Prostate gland (tissue), 2 donors: Measurements from ENCODE around the gene GRK2. TPM values are rescaled to one million over a fixed set of nuclear protein-coding genes. Genes with fewer than 3 reads are reported as not detected.

Experiments used
- DNase-seq: peaks from one replicate; pipeline ENCODE4 v3.0.0-alpha.2; 2019; ENCODE audit warnings: low spot score
- H3K27ac ChIP-seq, 2 donors: fragments of 200-600 bp; sonication (generic); 2 replicates each; pipeline ENCODE4 v1.5.1; 2017 to 2019
- H3K27me3 ChIP-seq: fragments of 200-600 bp; sonication (generic); replicated peaks from 2 replicates; pipeline ENCODE4 v1.5.1; 2019; ENCODE audit not compliant: insufficient read depth
- H3K36me3 ChIP-seq, 2 donors: fragments of 200-600 bp; sonication (generic); 1 replicate in 1 of 2; 2 replicates in 1 of 2; pipeline versions ENCODE4 v1.5.1 to v1.8.1; 2017 to 2019
- H3K4me1 ChIP-seq: fragments of 200-600 bp; sonication (generic); replicated peaks from 2 replicates; pipeline ENCODE4 v1.5.1; 2019
- H3K4me3 ChIP-seq, 2 donors: fragments of 200-600 bp; sonication (generic); 2 replicates each; pipeline ENCODE4 v1.5.1; 2017 to 2019
- H3K9me3 ChIP-seq: fragments of 200-600 bp; sonication (generic); 2 replicates; pipeline ENCODE4 v1.5.1; 2017
- POLR2A ChIP-seq: fragments of 450-650 bp; IDR thresholded peaks from one replicate; pipeline ENCODE4 v1.6.1; 2016; ENCODE audit warnings: antibody characterized with exemption, mild to moderate bottlenecking
- POLR2AphosphoS5 ChIP-seq: sonication (generic); formaldehyde crosslinking; IDR thresholded peaks from one replicate; pipeline ENCODE4 v1.6.1; 2017; ENCODE audit warnings: antibody characterized with exemption
- WGBS: methylation state at CpG from one replicate; pipeline ENCODE4 v1.1.5; 2018; 5-methylcytosine and 5-hydroxymethylcytosine counted together
- intact Hi-C: fragments of 100-400 bp; cut with DNase I; formaldehyde crosslinking; loops from one replicate; pipeline ENCODE4 v1.14.2; 2022
- total RNA-seq, 2 donors: library from RNA; depleted of rRNA; stranded (reverse); fragments of >200 nt; gene quantifications; one replicate each; pipeline ENCODE4 v1.1.0, GENCODE V29; 2016
- TF ChIP-seq, protein P1 (sequence below), 4 experiments: fragments of 200-600 bp in 2 of 4; fragments of 450-650 bp in 2 of 4; sonication (generic) in 2 of 4; IDR thresholded peaks; 1 replicate in 3 of 4; 2 replicates in 1 of 4; pipeline ENCODE4 v1.5.1; 2016 to 2019; ENCODE audit warnings: antibody characterized with exemption in 4 of 4, mild to moderate bottlenecking in 2 of 4, moderate library complexity in 2 of 4

The GRK2 gene
- total RNA-seq, 2 donors from 2014 or later: 102 to 111 TPM

DNA sequence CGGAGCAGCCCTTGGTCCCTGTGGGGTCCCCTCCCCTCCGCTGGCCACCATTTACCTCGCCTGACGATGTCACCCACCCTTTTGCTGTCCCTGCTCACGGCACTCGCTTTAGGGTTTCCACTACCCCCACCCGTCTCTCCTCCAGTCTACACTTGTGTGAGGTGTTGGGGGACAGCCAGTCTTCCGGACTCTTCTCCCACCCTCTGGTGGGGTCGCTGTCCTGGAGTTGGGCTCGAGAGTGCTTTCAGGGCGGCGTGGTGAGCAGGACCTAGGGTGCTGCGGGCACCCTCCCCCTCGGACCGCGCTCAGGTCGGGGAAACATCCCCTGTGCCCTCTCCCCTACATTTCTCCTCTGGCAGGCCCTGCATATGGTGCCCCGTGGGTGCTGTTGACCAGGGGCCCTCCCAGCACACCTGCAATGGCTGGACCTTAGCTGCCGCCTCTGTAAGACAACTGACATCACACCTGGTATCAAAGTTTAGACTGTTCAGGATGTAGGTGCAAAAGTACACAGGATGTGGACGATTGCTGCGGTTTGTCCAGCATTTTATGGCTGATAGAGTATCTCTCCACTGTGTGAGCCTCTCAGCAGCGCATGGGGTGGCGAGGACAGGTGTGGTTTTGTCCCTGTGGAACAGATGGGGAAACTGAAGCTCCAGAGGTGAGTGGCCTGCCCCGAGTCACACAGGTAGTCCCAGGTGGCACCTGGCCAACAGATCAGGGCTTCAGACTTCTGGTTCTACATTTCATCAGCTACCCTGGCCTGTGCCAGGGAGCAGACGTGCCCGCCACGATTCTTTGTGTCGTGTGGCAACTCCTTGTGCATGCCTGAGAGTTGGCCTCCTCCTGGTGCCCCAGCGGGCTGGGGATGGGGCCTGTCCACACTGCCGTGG lies 1.2 kb downstream of the GRK2 start:
- Histone ChIP-seq H3K27me3 (no peaks in the 10 kb centered on the region), H3K36me3 (no peaks in the 10 kb centered on the region), H3K9me3 (no peaks in the 10 kb centered on the region), H3K27ac (peak overlapping the region; percentile 91 to 95), H3K4me3 (peak overlapping the region; percentile 91 to 93), H3K4me1 (peaks cover 37% of the 10 kb centered on the region)
- peak; percentile 58 for DNase-seq
- no peak for TF ChIP-seq POLR2A
- TF ChIP-seq POLR2AphosphoS5: peak; percentile 73
- 7% methylated on average over 30 of the region's 30 CpGs for WGBS
- intact Hi-C loops: loop anchor here (5.0 kb wide), 1 partner anchor 35 kb away; the partner anchor contains the start of gene SSH3

DNA sequence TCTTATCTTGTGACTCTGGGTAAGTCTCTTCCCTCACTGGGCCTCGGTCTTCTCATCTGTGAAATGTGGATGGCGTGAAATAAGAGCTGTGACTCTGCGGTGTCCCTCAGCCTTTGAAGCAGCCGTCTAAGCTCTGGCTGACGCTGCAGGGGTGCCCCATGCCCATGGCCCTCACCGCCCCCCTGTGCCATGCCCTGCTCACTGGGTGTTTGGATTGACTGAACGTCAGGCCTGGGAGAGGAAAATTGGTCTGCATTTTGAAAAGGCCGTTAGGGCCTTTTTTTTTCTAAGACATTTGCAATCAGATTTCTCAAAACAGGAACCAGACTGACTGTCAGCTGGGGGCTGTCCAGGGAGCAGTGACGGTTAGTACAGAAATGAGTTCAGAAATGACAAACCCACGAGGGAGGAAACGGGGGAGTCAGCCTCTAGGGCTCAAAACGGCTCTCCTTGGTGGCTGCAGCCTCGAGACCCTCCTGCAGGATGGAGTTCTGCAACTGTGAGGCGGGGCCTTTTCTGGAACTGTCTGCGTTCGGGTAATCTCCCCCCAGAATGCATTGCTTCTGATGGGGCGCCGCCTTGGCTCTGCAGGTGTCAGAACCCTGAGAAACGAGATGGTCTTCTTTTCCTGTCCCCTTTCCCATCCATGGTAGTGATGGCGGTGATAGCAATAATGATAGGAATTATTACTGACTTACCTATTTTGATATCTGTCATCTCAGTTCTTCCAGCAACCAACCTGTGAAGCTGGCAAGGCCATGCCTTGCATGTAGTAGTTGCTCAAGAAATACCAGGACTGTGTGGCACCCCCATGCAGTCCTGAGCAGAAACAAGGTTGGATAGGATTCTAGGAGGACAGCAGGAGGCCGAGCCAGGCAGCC lies 2.0 kb downstream of the GRK2 start:
- H3K36me3 ChIP-seq: no peaks in the 10 kb centered on the region
- peaks cover 46% of the 10 kb centered on the region for H3K4me1 ChIP-seq
- WGBS: 58% methylated on average over 21 of the region's 21 CpGs
- peak overlapping the region; percentile 91 to 93 for H3K4me3 ChIP-seq
- no peaks in the 10 kb centered on the region for H3K27me3 ChIP-seq
- intact Hi-C loops: loop anchor here (5.0 kb wide), 1 partner anchor 34 kb away; the partner anchor contains the start of gene SSH3
- no peaks in the 10 kb centered on the region for H3K9me3 ChIP-seq
- peak overlapping the region; percentile 91 to 95 for H3K27ac ChIP-seq
- no peak for DNase-seq
- TF ChIP-seq, protein P1, sequence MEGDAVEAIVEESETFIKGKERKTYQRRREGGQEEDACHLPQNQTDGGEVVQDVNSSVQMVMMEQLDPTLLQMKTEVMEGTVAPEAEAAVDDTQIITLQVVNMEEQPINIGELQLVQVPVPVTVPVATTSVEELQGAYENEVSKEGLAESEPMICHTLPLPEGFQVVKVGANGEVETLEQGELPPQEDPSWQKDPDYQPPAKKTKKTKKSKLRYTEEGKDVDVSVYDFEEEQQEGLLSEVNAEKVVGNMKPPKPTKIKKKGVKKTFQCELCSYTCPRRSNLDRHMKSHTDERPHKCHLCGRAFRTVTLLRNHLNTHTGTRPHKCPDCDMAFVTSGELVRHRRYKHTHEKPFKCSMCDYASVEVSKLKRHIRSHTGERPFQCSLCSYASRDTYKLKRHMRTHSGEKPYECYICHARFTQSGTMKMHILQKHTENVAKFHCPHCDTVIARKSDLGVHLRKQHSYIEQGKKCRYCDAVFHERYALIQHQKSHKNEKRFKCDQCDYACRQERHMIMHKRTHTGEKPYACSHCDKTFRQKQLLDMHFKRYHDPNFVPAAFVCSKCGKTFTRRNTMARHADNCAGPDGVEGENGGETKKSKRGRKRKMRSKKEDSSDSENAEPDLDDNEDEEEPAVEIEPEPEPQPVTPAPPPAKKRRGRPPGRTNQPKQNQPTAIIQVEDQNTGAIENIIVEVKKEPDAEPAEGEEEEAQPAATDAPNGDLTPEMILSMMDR (IDR thresholded peaks at IDR 0.05): no peak
- no peak for TF ChIP-seq POLR2A

DNA sequence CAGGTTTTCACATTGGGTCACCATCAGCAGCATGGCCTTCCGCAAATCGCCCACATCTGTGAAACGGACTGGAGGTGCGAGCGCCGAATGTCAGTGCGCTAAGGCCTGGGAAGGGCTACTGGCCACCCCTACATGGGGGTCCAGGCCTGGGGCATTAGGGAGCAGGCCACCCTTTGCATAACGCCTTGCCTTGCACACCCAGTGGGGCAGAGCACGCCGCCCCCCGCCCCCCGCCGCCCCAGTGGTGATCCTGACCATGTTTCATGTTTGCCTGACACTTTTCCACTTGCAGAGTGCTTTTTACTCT lies 2.6 kb downstream of the GRK2 start:
- H3K36me3 ChIP-seq: no peaks in the 10 kb centered on the region
- peaks cover 52% of the 10 kb centered on the region for H3K4me1 ChIP-seq
- WGBS: 88% methylated on average over 12 of the region's 13 CpGs
- TF ChIP-seq POLR2AphosphoS5 (no peak), POLR2A (no peak)
- TF ChIP-seq, protein P1 (IDR thresholded peaks at IDR 0.05): no peak
- H3K9me3 ChIP-seq: no peaks in the 10 kb centered on the region
- H3K27me3 ChIP-seq: no peaks in the 10 kb centered on the region
- intact Hi-C loops: loop anchor here (5.0 kb wide), 1 partner anchor 33 kb away; the partner anchor contains the start of gene SSH3
- peak overlapping the region; percentile 75 to 95 for H3K27ac ChIP-seq
- H3K4me3 ChIP-seq: peak overlapping the region in 1 of 2 donors; percentile 93
- no peak for DNase-seq

DNA sequence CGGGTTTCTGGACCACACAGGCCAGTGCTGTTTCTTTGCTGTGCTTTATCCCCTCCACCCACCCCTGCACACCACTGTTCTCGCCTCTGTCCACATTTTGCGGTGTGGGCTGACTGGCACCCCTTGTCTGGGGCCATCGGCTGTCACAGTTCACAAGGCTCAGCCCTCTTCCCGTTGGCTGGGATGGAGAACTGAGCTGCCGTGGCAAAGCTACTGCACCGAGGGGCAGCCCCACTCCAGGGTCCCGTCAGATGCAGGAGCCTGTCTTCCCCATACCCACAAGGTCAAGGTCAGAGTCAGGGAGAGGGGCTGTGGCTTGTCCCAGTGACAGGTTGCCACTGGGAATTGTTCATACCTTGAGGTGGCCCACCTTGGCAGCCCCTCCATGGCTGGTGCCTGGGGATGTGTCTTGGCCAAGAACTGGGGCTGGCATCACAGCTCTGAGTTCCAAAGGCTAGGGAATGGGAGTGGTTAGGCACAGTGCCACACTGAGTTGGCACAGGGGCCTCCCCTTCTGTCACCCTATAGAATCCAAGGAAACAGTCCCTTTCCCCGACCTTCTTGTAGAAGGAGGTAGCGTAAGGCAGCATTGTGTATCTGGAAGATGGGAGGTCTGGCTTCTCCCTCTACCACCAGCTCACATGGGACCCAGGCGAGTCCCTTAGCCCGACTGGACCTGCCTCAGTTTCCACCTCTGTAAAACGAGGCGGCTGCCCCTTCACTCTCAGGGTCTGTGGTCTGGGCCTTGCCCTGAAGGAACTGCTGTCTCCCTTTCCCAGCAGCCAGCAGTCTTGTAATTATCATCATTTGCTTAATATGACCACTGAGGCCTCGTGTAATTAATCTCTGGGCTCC lies 3.4 kb downstream of the GRK2 start:
- H3K4me3 ChIP-seq: peak overlapping the region; percentile 6 to 93
- WGBS: 20% methylated on average over 15 of the region's 15 CpGs
- intact Hi-C loops: loop anchor here (5.0 kb wide), 1 partner anchor 33 kb away; the partner anchor contains the start of gene SSH3

More for the DNA sequence above, 3.4 kb downstream of the GRK2 start:
- TF ChIP-seq, protein P1 (IDR thresholded peaks at IDR 0.05): no peak
- TF ChIP-seq POLR2AphosphoS5 (no peak), POLR2A (no peak)
- Histone ChIP-seq H3K9me3 (no peaks in the 10 kb centered on the region), H3K27me3 (no peaks in the 10 kb centered on the region), H3K27ac (peak overlapping the region; percentile 75 to 95), H3K4me1 (peaks cover 57% of the 10 kb centered on the region), H3K36me3 (no peaks in the 10 kb centered on the region)
- DNase-seq: no peak
